ENCODE results near the gene DNM1.
A peak's percentile ranks its signal among the peaks of the same experiment; 100 is the strongest.
"Not testable (repeated sequence)": the region's sequence is repeated elsewhere in the genome, so short reads cannot be mapped to it uniquely, and the experiment has no call there.

The DNM1 gene

GRCh38 chr9:128174062-128174461 lies 29.1 kb upstream of the DNM1 start:
- DNase-seq (ENCODE audit: low read depth, low spot score) = no peak
- H3K4me3 ChIP-seq (ENCODE audit: low read length) = no peak overlapping the region

GRCh38 chr9:128175102-128175563 lies 28.0 kb upstream of the DNM1 start:
- DNase-seq (ENCODE audit: low read depth, low spot score) = no peak
- H3K4me3 ChIP-seq (ENCODE audit: low read length) = no peak overlapping the region

GRCh38 chr9:128175726-128176125 lies 27.5 kb upstream of the DNM1 start:
- DNase-seq (ENCODE audit: low read depth, low spot score) = no peak
- H3K4me3 ChIP-seq (ENCODE audit: low read length) = no peak overlapping the region

GRCh38 chr9:128178806-128179431 lies 24.3 kb upstream of the DNM1 start:
- H3K4me3 ChIP-seq (ENCODE audit: low read length) = no peak overlapping the region
- DNase-seq (ENCODE audit: low read depth, low spot score) = no peak

- no peak overlapping the region for H3K4me3 ChIP-seq (ENCODE audit: low read length)
- no peak for DNase-seq (ENCODE audit: low read depth, low spot score)
These were observed 23.2 kb upstream of the DNM1 start for GRCh38 chr9:128180001-128180400.

- no peak for DNase-seq (ENCODE audit: low read depth, low spot score)
- H3K4me3 ChIP-seq (ENCODE audit: low read length) = no peak overlapping the region
These were observed 22.7 kb upstream of the DNM1 start for GRCh38 chr9:128180447-128180846.

GRCh38 chr9:128181480-128181879 lies 21.7 kb upstream of the DNM1 start:
- DNase-seq (ENCODE audit: low read depth, low spot score); H3K4me3 ChIP-seq (ENCODE audit: low read length): not testable (repeated sequence)

- no peak for DNase-seq (ENCODE audit: low read depth, low spot score)
- H3K4me3 ChIP-seq (ENCODE audit: low read length) = no peak overlapping the region
These were observed 20.1 kb upstream of the DNM1 start for GRCh38 chr9:128182893-128183588.

- no peak for DNase-seq (ENCODE audit: low read depth, low spot score)
- no peak overlapping the region for H3K4me3 ChIP-seq (ENCODE audit: low read length)
These were observed 16.9 kb upstream of the DNM1 start for GRCh38 chr9:128185979-128186965.

GRCh38 chr9:128187361-128187760 lies 15.8 kb upstream of the DNM1 start:
- H3K4me3 ChIP-seq (ENCODE audit: low read length) = no peak overlapping the region
- DNase-seq (ENCODE audit: low read depth, low spot score) = no peak

- no peak overlapping the region for H3K4me3 ChIP-seq (ENCODE audit: low read length)
- DNase-seq (ENCODE audit: low read depth, low spot score) = no peak
These were observed 15.0 kb upstream of the DNM1 start for GRCh38 chr9:128188209-128188608.

GRCh38 chr9:128190013-128190412 lies 13.2 kb upstream of the DNM1 start:
- no peak overlapping the region for H3K4me3 ChIP-seq (ENCODE audit: low read length)
- no peak for DNase-seq (ENCODE audit: low read depth, low spot score)

GRCh38 chr9:128190516-128191405 lies 12.4 kb upstream of the DNM1 start:
- no peak for DNase-seq (ENCODE audit: low read depth, low spot score)

GRCh38 chr9:128191406-128192046 lies 11.7 kb upstream of the DNM1 start, which contains the start of gene CIZ1:
Gene CIZ1 (minus strand): TSS chr9:128191572. CDS start chr9:128190857, 715 bp downstream.
- peak; percentile 52 for DNase-seq (ENCODE audit: low read depth, low spot score)
- peak within 1 kb of the TSS; percentile 72 for H3K4me3 ChIP-seq (ENCODE audit: low read length)

More at GRCh38 chr9:128190516-128191405, 12.4 kb upstream of the DNM1 start:
- peak overlapping the region; percentile 72 for H3K4me3 ChIP-seq (ENCODE audit: low read length)

- DNase-seq (ENCODE audit: low read depth, low spot score) = no peak
- no peak overlapping the region for H3K4me3 ChIP-seq (ENCODE audit: low read length)
These were observed 10.4 kb upstream of the DNM1 start for GRCh38 chr9:128192601-128193371.

GRCh38 chr9:128193469-128194096 lies 9.6 kb upstream of the DNM1 start:
- DNase-seq (ENCODE audit: low read depth, low spot score) = no peak
- H3K4me3 ChIP-seq (ENCODE audit: low read length) = no peak overlapping the region

Measured in Jurkat, Clone E6-1 (cell line).